ENCODE data around the gene FCER2. TPM values are rescaled to one million over a fixed set of nuclear protein-coding genes. Genes with fewer than 3 reads are reported as not detected.
"Not testable (repeated sequence)": the region's sequence is repeated elsewhere in the genome, so short reads cannot be mapped to it uniquely, and the experiment has no call there.

The FCER2 gene
- not detected in 2 replicates for total RNA-seq (2014; rRNA removed; shearing (Covaris generic))
- polyA plus RNA-seq (2014; cell fraction: nucleus; rRNA removed) = not detected in 2 replicates

- no peak for DNase-seq (ENCODE audit: extremely low read depth, low read depth)
Measured at GRCh38 chr19:7701654-7702457, at the start of gene FCER2. TSS of gene FCER2 (minus strand) at chr19:7702131. CDS start at chr19:7699760, 2,371 bp downstream.

- no peak for DNase-seq (ENCODE audit: extremely low read depth, low read depth)
Measured at GRCh38 chr19:7751157-7751783, 49.3 kb upstream of the FCER2 start.

GRCh38 chr19:7748756-7749155, 46.8 kb upstream of the FCER2 start:
- DNase-seq (ENCODE audit: extremely low read depth, low read depth) = no peak

GRCh38 chr19:7748171-7748570, 46.2 kb upstream of the FCER2 start:
- DNase-seq (ENCODE audit: extremely low read depth, low read depth) = no peak

- DNase-seq (ENCODE audit: extremely low read depth, low read depth) = no peak
Measured at GRCh38 chr19:7746903-7747884, 45.3 kb upstream of the FCER2 start, which contains the start of gene CD209. TSS of gene CD209 (minus strand) at chr19:7747534. CDS start at chr19:7747511, 23 bp downstream.

GRCh38 chr19:7746306-7746705, 44.4 kb upstream of the FCER2 start:
- not testable (repeated sequence) for DNase-seq (ENCODE audit: extremely low read depth, low read depth)

- DNase-seq (ENCODE audit: extremely low read depth, low read depth) = no peak
Measured at GRCh38 chr19:7744871-7745650, 43.1 kb upstream of the FCER2 start.

GRCh38 chr19:7744199-7744786, 42.4 kb upstream of the FCER2 start:
- no peak for DNase-seq (ENCODE audit: extremely low read depth, low read depth)

GRCh38 chr19:7743425-7743841, 41.5 kb upstream of the FCER2 start:
- no peak for DNase-seq (ENCODE audit: extremely low read depth, low read depth)

GRCh38 chr19:7742991-7743390, 41.1 kb upstream of the FCER2 start:
- no peak for DNase-seq (ENCODE audit: extremely low read depth, low read depth)

GRCh38 chr19:7742575-7742974, 40.6 kb upstream of the FCER2 start:
- DNase-seq (ENCODE audit: extremely low read depth, low read depth) = no peak

GRCh38 chr19:7740682-7741054, 38.7 kb upstream of the FCER2 start:
- no peak for DNase-seq (ENCODE audit: extremely low read depth, low read depth)

GRCh38 chr19:7739801-7740681, 38.1 kb upstream of the FCER2 start:
- no peak for DNase-seq (ENCODE audit: extremely low read depth, low read depth)

- no peak for DNase-seq (ENCODE audit: extremely low read depth, low read depth)
Measured at GRCh38 chr19:7739211-7739755, 37.4 kb upstream of the FCER2 start.

GRCh38 chr19:7738023-7738422, 36.1 kb upstream of the FCER2 start:
- no peak for DNase-seq (ENCODE audit: extremely low read depth, low read depth)

- DNase-seq (ENCODE audit: extremely low read depth, low read depth) = no peak
Measured at GRCh38 chr19:7737215-7737614, 35.3 kb upstream of the FCER2 start.

GRCh38 chr19:7736148-7736547, 34.2 kb upstream of the FCER2 start:
- no peak for DNase-seq (ENCODE audit: extremely low read depth, low read depth)

Data from NCI-H460 (cell line).